Adrenal gland (tissue), 12 donors: ENCODE data around the gene RCAN1. TPM values are rescaled to one million over a fixed set of nuclear protein-coding genes. Genes with fewer than 3 reads are reported as not detected.

Experiments used
- DNase-seq, 7 donors: peaks; one replicate each; pipeline ENCODE4 v3.0.0-alpha.2; 2019 to 2020
- H3K27ac ChIP-seq, 5 donors: fragments of 200-600 bp; sonication (generic) in 4 of 5; 1 replicate in 3 of 5; 2 replicates in 2 of 5; pipeline versions ENCODE4 v1.5.1 to v1.8.0; 2016 to 2020; ENCODE audit warnings: mild to moderate bottlenecking in 1 of 5
- H3K27me3 ChIP-seq: fragments of 200-600 bp; 2 replicates; pipeline ENCODE4 v1.8.0; 2021
- H3K36me3 ChIP-seq, 2 donors: fragments of 200-600 bp; replicated peaks in 1 of 2; 1 replicate in 1 of 2; 2 replicates in 1 of 2; pipeline versions ENCODE4 v1.5.1 to v1.8.0; 2018 to 2022
- H3K4me1 ChIP-seq, 2 donors: fragments of 200-600 bp; replicated peaks in 1 of 2; 1 replicate in 1 of 2; 2 replicates in 1 of 2; pipeline versions ENCODE4 v1.5.1 to v1.8.0; 2018 to 2021
- H3K4me3 ChIP-seq, 4 donors: fragments of 200-600 bp; sonication (generic) in 3 of 4; one replicate each; pipeline ENCODE4 v1.5.1; 2016 to 2018
- H3K9me3 ChIP-seq, 3 donors: fragments of 200-600 bp; sonication (generic) in 1 of 3; replicated peaks in 1 of 3; 1 replicate in 2 of 3; 2 replicates in 1 of 3; pipeline versions ENCODE4 v1.5.1 to v1.8.0; 2016 to 2021
- CTCF ChIP-seq, 6 experiments: fragments of 450-650 bp in 4 of 6; fragments of 200-600 bp in 2 of 6; sonication (generic) in 1 of 6; IDR thresholded peaks; 1 replicate in 5 of 6; 2 replicates in 1 of 6; pipeline versions ENCODE4 v1.5.1 to v1.8.0; 2016 to 2021; ENCODE audit warnings: antibody characterized with exemption in 6 of 6, mild to moderate bottlenecking in 2 of 6, moderate library complexity in 1 of 6
- POLR2A ChIP-seq, 2 donors: fragments of 450-650 bp; IDR thresholded peaks; one replicate each; pipeline ENCODE4 v1.6.1; 2017; ENCODE audit warnings: antibody characterized with exemption in 2 of 2, mild to moderate bottlenecking in 2 of 2, moderate library complexity in 1 of 2
- WGBS, 4 donors: extraction: QIAGEN DNeasy Blood & Tissue Kit in 2 of 4; methylation state at CpG; one replicate each; pipeline versions ENCODE4 v1.1.5 to v1.1.7; 2013 to 2017; 5-methylcytosine and 5-hydroxymethylcytosine counted together
- intact Hi-C, 2 donors: fragments of 100-400 bp; cut with DNase I; formaldehyde crosslinking; loops; one replicate each; pipeline versions ENCODE4 v1.14.1 to v1.15.0; 2022 to 2023
- polyA plus RNA-seq, 3 donors: library from polyadenylated mRNA; stranded (reverse); fragments of 200-250 nt in 2 of 3; fragments of 350-450 nt in 1 of 3; fragmentation: Illumina TruSeq in 1 of 3; extraction: RNeasy Lipid Tissue Mini Kit (QIAGEN cat#74804) in 1 of 3; gene quantifications; one replicate each; pipeline ENCODE4 v1.2.3, GENCODE V29; 2013 to 2014
- total RNA-seq, 9 donors: library from RNA; depleted of rRNA in 4 of 9; stranded (reverse); fragments of >200 nt in 4 of 9; fragments of 120-200 nt in 1 of 9; fragmentation: NEBNext Ultra II Directional in 1 of 9; extraction: Animal tissue kit (Norgen Biotek cat#: 25700) in 1 of 9; gene quantifications; one replicate each; pipeline versions ENCODE4 v1.1.0 to v1.2.4, GENCODE V29; 2013 to 2023
- donor health status: healthy with polysubstance abuse.
- donor health status: Bipolar disorder and iron deficiency.
- donor health status: DM: yes; HTN: yes; CAD: no.
- donor health status: DM: no; HTN: no; CAD: no.
- donor health status: DM: no; HTN: no; CAD: no.
- donor health status: DM: yes; HTN: yes; CAD: no.

The RCAN1 gene
- total and polyA plus RNA-seq, 12 donors = 11.5 to 74.4 (median 23.4) TPM

GRCh38 chr21:34534522-34534921 lies 80.4 kb downstream of the RCAN1 start:
- peaks cover 0 to 27% of the 10 kb centered on the region in 2 donors for H3K4me1 ChIP-seq
- H3K36me3 ChIP-seq = no peaks in the 10 kb centered on the region
- no peaks in the 10 kb centered on the region for H3K9me3 ChIP-seq
- DNase-seq = no peak
- WGBS, 4 donors = 77 to 86% (median 81%) methylated on average over 3 to 4 of the region's 4 CpGs
- no peak for TF ChIP-seq POLR2A (IDR thresholded peaks at IDR 0.05)
- TF ChIP-seq CTCF (IDR thresholded peaks at IDR 0.05) = no peak
- intact Hi-C loops = no loop called here
- H3K27ac ChIP-seq = no peak overlapping the region
- no peaks in the 10 kb centered on the region for H3K27me3 ChIP-seq
- H3K4me3 ChIP-seq = no peak overlapping the region

GRCh38 chr21:34533938-34534337 lies 81.0 kb downstream of the RCAN1 start:
- peaks cover 0 to 27% of the 10 kb centered on the region in 2 donors for H3K4me1 ChIP-seq
- H3K27ac ChIP-seq = no peak overlapping the region
- no peaks in the 10 kb centered on the region for H3K9me3 ChIP-seq
- no peak for DNase-seq
- H3K27me3 ChIP-seq = no peaks in the 10 kb centered on the region
- intact Hi-C loops = no loop called here
- 81 to 92% (median 86%) methylated on average over 3 of the region's 3 CpGs for WGBS, 4 donors
- no peak overlapping the region for H3K4me3 ChIP-seq
- no peaks in the 10 kb centered on the region for H3K36me3 ChIP-seq
- TF ChIP-seq POLR2A (IDR thresholded peaks at IDR 0.05) (no peak), CTCF (IDR thresholded peaks at IDR 0.05) (no peak)

- TF ChIP-seq POLR2A (IDR thresholded peaks at IDR 0.05) (peak in 1 of 2 donors; percentile 32), CTCF (IDR thresholded peaks at IDR 0.05) (no peak)
- DNase-seq = peak in 6 of 7 donors; percentile 40 to 77 (median 72)
- no peaks in the 10 kb centered on the region for H3K27me3 ChIP-seq
- H3K4me3 ChIP-seq = no peak overlapping the region
- H3K4me1 ChIP-seq = peaks cover 0 to 30% of the 10 kb centered on the region in 2 donors
- 47 to 66% (median 51%) methylated on average over 5 to 6 of the region's 6 CpGs for WGBS, 4 donors
- intact Hi-C loops = no loop called here
- no peaks in the 10 kb centered on the region for H3K9me3 ChIP-seq
- no peaks in the 10 kb centered on the region for H3K36me3 ChIP-seq
- no peak overlapping the region for H3K27ac ChIP-seq
These were observed 83.5 kb downstream of the RCAN1 start for GRCh38 chr21:34531399-34531798.

GRCh38 chr21:34530261-34530660 lies 84.7 kb downstream of the RCAN1 start:
- Histone ChIP-seq H3K27ac (no peak overlapping the region), H3K4me3 (no peak overlapping the region), H3K9me3 (no peaks in the 10 kb centered on the region), H3K27me3 (no peaks in the 10 kb centered on the region), H3K4me1 (peaks cover 0 to 28% of the 10 kb centered on the region in 2 donors), H3K36me3 (no peaks in the 10 kb centered on the region)
- no peak for DNase-seq
- TF ChIP-seq POLR2A (IDR thresholded peaks at IDR 0.05) = no peak
- no peak for TF ChIP-seq CTCF (IDR thresholded peaks at IDR 0.05)
- intact Hi-C loops = no loop called here
